Measurements from ENCODE around the gene TGFBR3L. TPM values are rescaled to one million over a fixed set of nuclear protein-coding genes. Genes with fewer than 3 reads are reported as not detected.

The TGFBR3L gene
- total RNA-seq, 1 experiment from 2014 or later, result 4.1 TPM

DNA sequence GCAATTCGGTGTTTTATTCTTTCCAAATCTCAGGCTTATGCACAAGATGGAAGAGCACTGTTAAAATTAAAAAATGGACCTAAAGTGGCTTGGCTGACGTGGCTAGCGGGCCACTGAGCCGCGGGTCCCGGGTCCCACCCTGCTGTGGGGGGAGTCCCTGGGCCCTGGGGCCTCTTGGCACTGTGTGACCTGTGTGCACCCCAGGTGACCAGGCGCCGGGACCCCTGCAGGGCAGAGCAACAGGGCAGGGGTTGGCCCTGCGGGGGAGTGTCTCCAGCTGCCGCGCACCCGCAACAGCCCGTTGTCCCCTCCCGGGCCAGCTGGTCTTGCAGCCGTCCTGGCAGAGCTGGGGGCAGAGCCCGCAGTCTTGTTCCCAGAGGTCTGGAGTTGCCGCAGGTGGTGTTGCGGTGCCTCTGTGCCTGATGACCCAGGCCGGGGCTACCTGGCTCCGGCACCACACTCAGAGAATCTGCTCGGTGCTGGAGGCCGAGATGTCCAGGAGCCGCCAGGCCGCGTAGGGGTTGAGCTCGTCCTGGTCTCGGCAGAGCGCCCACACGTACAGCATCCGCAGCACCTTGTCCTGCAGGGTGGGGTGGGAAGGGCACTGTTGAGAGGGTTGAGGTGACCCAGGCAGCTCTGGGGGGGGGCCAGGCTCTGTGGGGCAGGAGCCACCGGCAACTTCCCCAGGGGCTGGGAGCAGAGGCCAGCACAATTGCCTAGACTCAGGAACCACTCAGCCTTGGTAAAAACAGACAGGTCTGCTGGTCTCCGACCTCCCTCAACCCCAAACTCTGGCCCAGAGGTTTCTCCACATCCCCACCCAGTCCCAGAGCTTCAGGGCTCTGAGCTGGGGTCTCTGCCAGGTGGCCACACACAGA is 12.3 kb downstream of the TGFBR3L start:
- peaks cover 6% of the 10 kb centered on the region for H3K36me3 Mint-ChIP-seq
- H3K4me3 Mint-ChIP-seq, result peak overlapping the region; percentile 68
- H3K27me3 Mint-ChIP-seq (ENCODE audit: low read depth), result no peaks in the 10 kb centered on the region
- H3K4me1 Mint-ChIP-seq, result peaks cover 4% of the 10 kb centered on the region; the same call in 1 of the 2 replicates
- no peaks in the 10 kb centered on the region for H3K9me3 Mint-ChIP-seq
- CTCF ChIA-PET, result interaction anchor here (0.5 to 2.2 kb wide), 10 partner anchors 9 to 142 kb away, joined by 3 to 14 read pairs (median 4); partner anchors contain the start of gene TIMM44
- DNase-seq (ENCODE audit: low spot score) (no peak), ATAC-seq (no peak)
- POLR2A ChIA-PET, result interaction anchor here (0.6 to 2.0 kb wide), 5 partner anchors 12 to 92 kb away, joined by 3 to 8 read pairs (median 3); partner anchors contain the start of genes TGFBR3L and TIMM44
- no peak overlapping the region for H3K27ac Mint-ChIP-seq
- TF ChIP-seq, protein P1, sequence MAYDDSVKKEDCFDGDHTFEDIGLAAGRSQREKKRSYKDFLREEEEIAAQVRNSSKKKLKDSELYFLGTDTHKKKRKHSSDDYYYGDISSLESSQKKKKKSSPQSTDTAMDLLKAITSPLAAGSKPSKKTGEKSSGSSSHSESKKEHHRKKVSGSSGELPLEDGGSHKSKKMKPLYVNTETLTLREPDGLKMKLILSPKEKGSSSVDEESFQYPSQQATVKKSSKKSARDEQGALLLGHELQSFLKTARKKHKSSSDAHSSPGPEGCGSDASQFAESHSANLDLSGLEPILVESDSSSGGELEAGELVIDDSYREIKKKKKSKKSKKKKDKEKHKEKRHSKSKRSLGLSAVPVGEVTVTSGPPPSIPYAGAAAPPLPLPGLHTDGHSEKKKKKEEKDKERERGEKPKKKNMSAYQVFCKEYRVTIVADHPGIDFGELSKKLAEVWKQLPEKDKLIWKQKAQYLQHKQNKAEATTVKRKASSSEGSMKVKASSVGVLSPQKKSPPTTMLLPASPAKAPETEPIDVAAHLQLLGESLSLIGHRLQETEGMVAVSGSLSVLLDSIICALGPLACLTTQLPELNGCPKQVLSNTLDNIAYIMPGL (CRISPR knock-in tag; IDR thresholded peaks at IDR 0.05), result peak; percentile 30; the same call in 1 of the 2 replicates
- TF ChIP-seq, protein P2, sequence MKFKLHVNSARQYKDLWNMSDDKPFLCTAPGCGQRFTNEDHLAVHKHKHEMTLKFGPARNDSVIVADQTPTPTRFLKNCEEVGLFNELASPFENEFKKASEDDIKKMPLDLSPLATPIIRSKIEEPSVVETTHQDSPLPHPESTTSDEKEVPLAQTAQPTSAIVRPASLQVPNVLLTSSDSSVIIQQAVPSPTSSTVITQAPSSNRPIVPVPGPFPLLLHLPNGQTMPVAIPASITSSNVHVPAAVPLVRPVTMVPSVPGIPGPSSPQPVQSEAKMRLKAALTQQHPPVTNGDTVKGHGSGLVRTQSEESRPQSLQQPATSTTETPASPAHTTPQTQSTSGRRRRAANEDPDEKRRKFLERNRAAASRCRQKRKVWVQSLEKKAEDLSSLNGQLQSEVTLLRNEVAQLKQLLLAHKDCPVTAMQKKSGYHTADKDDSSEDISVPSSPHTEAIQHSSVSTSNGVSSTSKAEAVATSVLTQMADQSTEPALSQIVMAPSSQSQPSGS (CRISPR knock-in tag; IDR thresholded peaks at IDR 0.05; ENCODE audit: borderline replicate concordance, low read depth), result no peak

DNA sequence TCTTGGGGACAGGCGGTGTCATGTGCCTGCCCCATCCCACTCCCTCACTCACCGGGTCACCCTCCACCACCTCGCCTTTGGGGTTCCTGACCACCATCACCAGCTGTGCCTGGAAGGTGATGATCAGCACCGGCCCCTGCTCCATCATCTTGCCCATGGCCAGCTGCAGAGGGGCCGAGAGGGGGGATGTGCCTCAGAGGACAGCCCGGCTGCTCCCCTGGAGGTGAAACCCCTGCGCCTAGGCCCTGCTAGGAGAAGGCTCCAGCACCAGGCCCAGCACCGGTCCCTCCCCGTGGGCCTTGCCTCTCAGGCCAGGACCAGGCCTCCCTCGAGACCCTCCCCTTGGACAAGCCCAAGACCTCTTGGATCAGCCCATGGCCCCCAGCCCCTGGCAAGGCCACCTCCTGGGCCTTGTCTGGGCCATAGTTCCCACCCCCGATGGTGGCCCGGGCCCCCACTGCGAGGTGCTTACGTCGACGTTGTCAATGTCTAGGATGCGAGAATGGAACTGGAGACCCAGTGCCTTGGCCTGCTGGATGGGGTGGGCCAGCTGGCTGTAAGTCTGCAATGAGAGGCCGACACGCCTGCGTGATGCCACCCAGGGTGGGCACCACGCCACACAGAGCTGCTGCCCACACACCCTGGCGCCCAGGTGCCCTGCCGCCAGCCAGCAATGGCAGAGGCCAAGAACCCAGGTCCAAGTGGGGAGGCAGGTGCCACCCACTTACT is 13.1 kb downstream of the TGFBR3L start:
- POLR2A ChIA-PET, result interaction anchor here (0.7 to 2.0 kb wide), 3 partner anchors 13 to 75 kb away, joined by 3 to 8 read pairs (median 3); partner anchors contain the start of genes TGFBR3L and TIMM44
- Mint-ChIP-seq H3K4me1 (peaks cover 4% of the 10 kb centered on the region; the same call in 1 of the 2 replicates), H3K4me3 (no peak overlapping the region), H3K27me3 (ENCODE audit: low read depth) (no peaks in the 10 kb centered on the region), H3K27ac (no peak overlapping the region), H3K9me3 (no peaks in the 10 kb centered on the region), H3K36me3 (peaks cover 9% of the 10 kb centered on the region)
- TF ChIP-seq ZNF396 (CRISPR knock-in tag; IDR thresholded peaks at IDR 0.05; ENCODE audit: borderline replicate concordance) (no peak), ESRRA (CRISPR knock-in tag; IDR thresholded peaks at IDR 0.05; ENCODE audit: borderline replicate concordance) (no peak), RELA (CRISPR knock-in tag; IDR thresholded peaks at IDR 0.05; ENCODE audit: borderline replicate concordance) (0 out of 2 replicates have a peak, but pooled peaks have one; percentile 34)
- TF ChIP-seq, protein P3, sequence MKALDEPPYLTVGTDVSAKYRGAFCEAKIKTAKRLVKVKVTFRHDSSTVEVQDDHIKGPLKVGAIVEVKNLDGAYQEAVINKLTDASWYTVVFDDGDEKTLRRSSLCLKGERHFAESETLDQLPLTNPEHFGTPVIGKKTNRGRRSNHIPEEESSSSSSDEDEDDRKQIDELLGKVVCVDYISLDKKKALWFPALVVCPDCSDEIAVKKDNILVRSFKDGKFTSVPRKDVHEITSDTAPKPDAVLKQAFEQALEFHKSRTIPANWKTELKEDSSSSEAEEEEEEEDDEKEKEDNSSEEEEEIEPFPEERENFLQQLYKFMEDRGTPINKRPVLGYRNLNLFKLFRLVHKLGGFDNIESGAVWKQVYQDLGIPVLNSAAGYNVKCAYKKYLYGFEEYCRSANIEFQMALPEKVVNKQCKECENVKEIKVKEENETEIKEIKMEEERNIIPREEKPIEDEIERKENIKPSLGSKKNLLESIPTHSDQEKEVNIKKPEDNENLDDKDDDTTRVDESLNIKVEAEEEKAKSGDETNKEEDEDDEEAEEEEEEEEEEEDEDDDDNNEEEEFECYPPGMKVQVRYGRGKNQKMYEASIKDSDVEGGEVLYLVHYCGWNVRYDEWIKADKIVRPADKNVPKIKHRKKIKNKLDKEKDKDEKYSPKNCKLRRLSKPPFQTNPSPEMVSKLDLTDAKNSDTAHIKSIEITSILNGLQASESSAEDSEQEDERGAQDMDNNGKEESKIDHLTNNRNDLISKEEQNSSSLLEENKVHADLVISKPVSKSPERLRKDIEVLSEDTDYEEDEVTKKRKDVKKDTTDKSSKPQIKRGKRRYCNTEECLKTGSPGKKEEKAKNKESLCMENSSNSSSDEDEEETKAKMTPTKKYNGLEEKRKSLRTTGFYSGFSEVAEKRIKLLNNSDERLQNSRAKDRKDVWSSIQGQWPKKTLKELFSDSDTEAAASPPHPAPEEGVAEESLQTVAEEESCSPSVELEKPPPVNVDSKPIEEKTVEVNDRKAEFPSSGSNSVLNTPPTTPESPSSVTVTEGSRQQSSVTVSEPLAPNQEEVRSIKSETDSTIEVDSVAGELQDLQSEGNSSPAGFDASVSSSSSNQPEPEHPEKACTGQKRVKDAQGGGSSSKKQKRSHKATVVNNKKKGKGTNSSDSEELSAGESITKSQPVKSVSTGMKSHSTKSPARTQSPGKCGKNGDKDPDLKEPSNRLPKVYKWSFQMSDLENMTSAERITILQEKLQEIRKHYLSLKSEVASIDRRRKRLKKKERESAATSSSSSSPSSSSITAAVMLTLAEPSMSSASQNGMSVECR (CRISPR knock-in tag; IDR thresholded peaks at IDR 0.05; ENCODE audit: borderline replicate concordance), result 0 out of 2 replicates have a peak, but pooled peaks have one; percentile 32
- TF ChIP-seq, protein P4, sequence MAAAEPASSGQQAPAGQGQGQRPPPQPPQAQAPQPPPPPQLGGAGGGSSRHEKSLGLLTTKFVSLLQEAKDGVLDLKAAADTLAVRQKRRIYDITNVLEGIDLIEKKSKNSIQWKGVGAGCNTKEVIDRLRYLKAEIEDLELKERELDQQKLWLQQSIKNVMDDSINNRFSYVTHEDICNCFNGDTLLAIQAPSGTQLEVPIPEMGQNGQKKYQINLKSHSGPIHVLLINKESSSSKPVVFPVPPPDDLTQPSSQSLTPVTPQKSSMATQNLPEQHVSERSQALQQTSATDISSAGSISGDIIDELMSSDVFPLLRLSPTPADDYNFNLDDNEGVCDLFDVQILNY (CRISPR knock-in tag; IDR thresholded peaks at IDR 0.05), result no peak
- CTCF ChIA-PET, result interaction anchor here (0.5 to 2.2 kb wide), 8 partner anchors 10 to 141 kb away, joined by 3 to 14 read pairs (median 4); partner anchors contain the start of gene TIMM44
- no peak for ATAC-seq
- no peak for DNase-seq (ENCODE audit: low spot score)

DNA sequence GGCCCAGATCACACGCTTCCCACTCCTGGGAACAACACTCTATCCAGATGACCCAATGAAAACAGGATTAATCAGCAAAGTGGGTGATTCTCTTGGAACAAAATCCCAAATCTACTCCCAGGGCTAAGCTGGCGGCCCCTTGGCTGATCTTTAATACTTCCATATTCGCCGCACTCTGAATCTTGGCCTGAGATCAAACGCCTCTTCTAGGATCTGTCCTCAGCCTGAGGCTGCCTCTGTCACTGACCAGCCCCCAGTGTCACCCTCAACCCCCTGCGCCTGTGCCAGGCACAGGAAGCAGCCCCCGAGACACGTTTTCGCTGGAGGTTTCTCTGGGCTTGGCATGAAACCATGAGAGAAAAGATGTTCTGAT is 13.7 kb downstream of the TGFBR3L start:
- no peak overlapping the region for H3K27ac Mint-ChIP-seq
- H3K9me3 Mint-ChIP-seq, result no peaks in the 10 kb centered on the region
- no peak for DNase-seq (ENCODE audit: low spot score)
- H3K4me1 Mint-ChIP-seq, result peaks cover 4% of the 10 kb centered on the region; the same call in 1 of the 2 replicates
- H3K27me3 Mint-ChIP-seq (ENCODE audit: low read depth), result no peaks in the 10 kb centered on the region
- no peak for ATAC-seq
- ChIA-PET CTCF (interaction anchor here (1.1 to 2.5 kb wide), 10 partner anchors 11 to 296 kb away, joined by 4 to 39 read pairs (median 8); partner anchors contain the start of gene TIMM44), POLR2A (interaction anchor here (1.3 kb wide), 1 partner anchor 16 kb away, joined by 13 read pairs; the partner anchor contains the start of gene TIMM44)
- no peak overlapping the region for H3K4me3 Mint-ChIP-seq
- H3K36me3 Mint-ChIP-seq, result peaks cover 13% of the 10 kb centered on the region
- TF ChIP-seq TEAD4 (CRISPR knock-in tag; IDR thresholded peaks at IDR 0.05), result no peak
- no peak for TF ChIP-seq ESRRA (CRISPR knock-in tag; IDR thresholded peaks at IDR 0.05; ENCODE audit: borderline replicate concordance)
- TF ChIP-seq, protein P5, sequence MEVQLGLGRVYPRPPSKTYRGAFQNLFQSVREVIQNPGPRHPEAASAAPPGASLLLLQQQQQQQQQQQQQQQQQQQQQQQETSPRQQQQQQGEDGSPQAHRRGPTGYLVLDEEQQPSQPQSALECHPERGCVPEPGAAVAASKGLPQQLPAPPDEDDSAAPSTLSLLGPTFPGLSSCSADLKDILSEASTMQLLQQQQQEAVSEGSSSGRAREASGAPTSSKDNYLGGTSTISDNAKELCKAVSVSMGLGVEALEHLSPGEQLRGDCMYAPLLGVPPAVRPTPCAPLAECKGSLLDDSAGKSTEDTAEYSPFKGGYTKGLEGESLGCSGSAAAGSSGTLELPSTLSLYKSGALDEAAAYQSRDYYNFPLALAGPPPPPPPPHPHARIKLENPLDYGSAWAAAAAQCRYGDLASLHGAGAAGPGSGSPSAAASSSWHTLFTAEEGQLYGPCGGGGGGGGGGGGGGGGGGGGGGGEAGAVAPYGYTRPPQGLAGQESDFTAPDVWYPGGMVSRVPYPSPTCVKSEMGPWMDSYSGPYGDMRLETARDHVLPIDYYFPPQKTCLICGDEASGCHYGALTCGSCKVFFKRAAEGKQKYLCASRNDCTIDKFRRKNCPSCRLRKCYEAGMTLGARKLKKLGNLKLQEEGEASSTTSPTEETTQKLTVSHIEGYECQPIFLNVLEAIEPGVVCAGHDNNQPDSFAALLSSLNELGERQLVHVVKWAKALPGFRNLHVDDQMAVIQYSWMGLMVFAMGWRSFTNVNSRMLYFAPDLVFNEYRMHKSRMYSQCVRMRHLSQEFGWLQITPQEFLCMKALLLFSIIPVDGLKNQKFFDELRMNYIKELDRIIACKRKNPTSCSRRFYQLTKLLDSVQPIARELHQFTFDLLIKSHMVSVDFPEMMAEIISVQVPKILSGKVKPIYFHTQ (CRISPR knock-in tag; IDR thresholded peaks at IDR 0.05), result no peak
- TF ChIP-seq, protein P3 (CRISPR knock-in tag; IDR thresholded peaks at IDR 0.05; ENCODE audit: borderline replicate concordance), result no peak
